ENCODE measurements around the gene ZNF431.

GRCh38 chr19:21143428-21143827 lies 1.6 kb downstream of the ZNF431 start:
- TF ChIP-seq CTCF (conservative IDR thresholded peaks at IDR 0.05; ENCODE audit: low read depth, low read length), result no peak
- TF ChIP-seq POLR2A (IDR thresholded peaks at IDR 0.05; ENCODE audit: low read depth, low read length), result no peak
- TF ChIP-seq, protein P1, sequence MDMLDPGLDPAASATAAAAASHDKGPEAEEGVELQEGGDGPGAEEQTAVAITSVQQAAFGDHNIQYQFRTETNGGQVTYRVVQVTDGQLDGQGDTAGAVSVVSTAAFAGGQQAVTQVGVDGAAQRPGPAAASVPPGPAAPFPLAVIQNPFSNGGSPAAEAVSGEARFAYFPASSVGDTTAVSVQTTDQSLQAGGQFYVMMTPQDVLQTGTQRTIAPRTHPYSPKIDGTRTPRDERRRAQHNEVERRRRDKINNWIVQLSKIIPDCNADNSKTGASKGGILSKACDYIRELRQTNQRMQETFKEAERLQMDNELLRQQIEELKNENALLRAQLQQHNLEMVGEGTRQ (IDR thresholded peaks at IDR 0.05; ENCODE audit: low read depth, low read length), result no peak
- TF ChIP-seq MXI1 (IDR thresholded peaks at IDR 0.05; ENCODE audit: borderline replicate concordance, low read depth, low read length), result no peak
- TF ChIP-seq MAFK (IDR thresholded peaks at IDR 0.05; ENCODE audit: low read depth, low read length), result no peak
- no peak for TF ChIP-seq MAZ (IDR thresholded peaks at IDR 0.05; ENCODE audit: borderline replicate concordance, low read depth, low read length)
- no peak for TF ChIP-seq RAD21 (IDR thresholded peaks at IDR 0.05; ENCODE audit: low read length)

All from IMR-90 (cell line).